ENCODE measurements around the gene C17orf107. TPM values are rescaled to one million over a fixed set of nuclear protein-coding genes. Genes with fewer than 3 reads are reported as not detected.
A peak's percentile ranks its signal among the peaks of the same experiment; 100 is the strongest.

The C17orf107 gene
- total and polyA plus RNA-seq, 2 of the 13 experiments (the other 11 are each of a cell fraction or from before 2014, with no cell fraction given), result 0.20 to 0.59 TPM

- TF ChIP-seq ZNF121 (CRISPR knock-in tag; IDR thresholded peaks at IDR 0.05) (peak; percentile 98), FOXK2 (IDR thresholded peaks at IDR 0.05) (0 out of 2 replicates have a peak, but pooled peaks have one; percentile 27), LCORL (IDR thresholded peaks at IDR 0.05) (no peak), LCORL (CRISPR knock-in tag; IDR thresholded peaks at IDR 0.05) (peak; percentile 66; the same call in 1 of the 2 replicates), POLR2A (IDR thresholded peaks at IDR 0.05; ENCODE audit: insufficient read depth in 1 of 2, low read depth in 2 of 2, low read length in 2 of 2) (peak in 1 of 2 experiments; percentile 14; a peak in 1 of 4 replicates)
Measured at GRCh38 chr17:4920351-4921048, 21.2 kb downstream of the C17orf107 start (continued).

DNA sequence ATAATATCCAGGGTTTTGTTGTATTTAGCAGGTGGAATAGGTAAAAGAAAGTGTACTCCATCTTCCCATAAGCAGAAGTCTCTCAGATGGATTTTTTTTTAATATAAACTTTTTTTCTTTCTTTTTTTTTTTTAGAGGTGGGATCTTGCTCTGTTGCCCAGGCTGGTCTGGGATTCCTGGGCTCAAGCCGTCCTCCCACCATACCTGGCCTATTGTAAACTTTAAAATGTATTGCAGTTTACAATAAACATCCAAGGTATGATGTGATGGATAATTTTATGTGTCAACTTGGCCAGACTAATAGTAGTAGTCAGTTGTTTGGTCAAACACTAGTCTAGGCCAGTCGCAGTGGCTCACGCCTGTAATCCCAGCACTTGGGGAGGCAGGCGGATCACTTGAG, 22.0 kb downstream of the C17orf107 start:
- Histone ChIP-seq H3K79me2 (ENCODE audit: insufficient read depth, low read length) (no peaks in the 10 kb centered on the region), H2AFZ (ENCODE audit: low read length) (no peak overlapping the region), H3K4me3 (replicated peaks in 1 of 3; ENCODE audit: insufficient read depth in 1 of 3, low read depth in 2 of 3, low read length in 3 of 3) (no peak overlapping the region), H3K9me3 (ENCODE audit: low read length) (no peaks in the 10 kb centered on the region), H3K27me3 (ENCODE audit: control insufficient read depth in 1 of 2, insufficient read depth in 2 of 2, low read length in 2 of 2) (no peaks in the 10 kb centered on the region), H3K27ac (ENCODE audit: extremely low read length, insufficient read depth, low read length) (peak overlapping the region; percentile 53), H4K20me1 (ENCODE audit: insufficient read depth, low read length) (no peaks in the 10 kb centered on the region), H3K4me1 (ENCODE audit: insufficient read depth, low read length) (peaks cover 22% of the 10 kb centered on the region), H3K4me2 (ENCODE audit: low read depth, low read length) (peak overlapping the region; percentile 75; the same call in 1 of the 2 replicates), H3K9ac (ENCODE audit: insufficient read depth, low read depth, low read length) (no peak overlapping the region), H3K36me3 (replicated peaks in 1 of 2; ENCODE audit: control insufficient read depth in 1 of 2, insufficient read depth in 2 of 2, low read length in 2 of 2) (no peaks in the 10 kb centered on the region)
- ChIA-PET POLR2A (interaction anchor here (1.0 to 3.0 kb wide), 7 partner anchors 8 to 76 kb away, joined by 3 to 35 read pairs (median 6); partner anchors contain the start of genes ENO3, INCA1, RNF167 and SLC25A11), CTCF (ENCODE audit: low intra/inter-chr PET ratio, low total read pairs) (no interaction called here)
- WGBS (ENCODE audit: low lambda C conversion rate), result 65% methylated on average over 4 of the region's 4 CpGs
- ATAC-seq, result no peak
- no peak for FAIRE-seq
- no TSS peak for BruUV-seq (replicated peaks)
- DNase-seq (ENCODE audit: low spot score), result no peak
- intact Hi-C loops (cut with micrococcal nuclease; ENCODE audit: unreplicated experiment), result no loop called here
- no peak for TF ChIP-seq ZNF333 (CRISPR knock-in tag; IDR thresholded peaks at IDR 0.05; ENCODE audit: borderline replicate concordance)
- peak; percentile 53; the same call in 1 of the 2 replicates for TF ChIP-seq ZNF121 (CRISPR knock-in tag; IDR thresholded peaks at IDR 0.05)
- no peak for TF ChIP-seq TIGD3 (CRISPR knock-in tag; IDR thresholded peaks at IDR 0.05; ENCODE audit: borderline replicate concordance)
- TF ChIP-seq TAF15 (IDR thresholded peaks at IDR 0.05; ENCODE audit: low read depth, low read length, poor library complexity, severe bottlenecking), result no peak
- in situ Hi-C loops (cut with HindIII; ENCODE audit: extremely low pct_ligation_motif_present, low pct_unique_long_range_greater_than_20kb), result no loop called here

Measured in HepG2 (cell line).